CD4-positive, alpha-beta T cell treated with Interleukin-6 for 4 hours (primary cell): ENCODE results near the gene ATXN7L1.
"Not testable (repeated sequence)": the region's sequence is repeated elsewhere in the genome, so short reads cannot be mapped to it uniquely, and the experiment has no call there.

ENCODE experiments used
- DNase-seq: peaks from one replicate; pipeline ENCODE4 v3.0.0-alpha.2; 2020; ENCODE audit warnings: mixed read lengths

The ATXN7L1 gene

GRCh38 chr7:105731042-105731441 is 145.4 kb downstream of the ATXN7L1 start:
- DNase-seq = no peak

GRCh38 chr7:105728028-105728427 is 148.4 kb downstream of the ATXN7L1 start:
- no peak for DNase-seq

GRCh38 chr7:105724688-105725087 is 151.7 kb downstream of the ATXN7L1 start:
- no peak for DNase-seq

GRCh38 chr7:105723572-105723971 is 152.8 kb downstream of the ATXN7L1 start:
- DNase-seq = no peak

GRCh38 chr7:105721571-105722104 is 154.8 kb downstream of the ATXN7L1 start:
- no peak for DNase-seq

GRCh38 chr7:105719919-105720318 is 156.5 kb downstream of the ATXN7L1 start:
- DNase-seq = no peak

GRCh38 chr7:105719395-105719794 is 157.0 kb downstream of the ATXN7L1 start:
- DNase-seq = no peak

- no peak for DNase-seq
Measured at GRCh38 chr7:105718511-105718925, 157.9 kb downstream of the ATXN7L1 start.

- DNase-seq = no peak
Measured at GRCh38 chr7:105715528-105715927, 160.9 kb downstream of the ATXN7L1 start.

- DNase-seq = no peak
Measured at GRCh38 chr7:105713488-105714465, 162.6 kb downstream of the ATXN7L1 start.

- DNase-seq = no peak
Measured at GRCh38 chr7:105712877-105713276, 163.5 kb downstream of the ATXN7L1 start.

GRCh38 chr7:105711726-105712402 is 164.5 kb downstream of the ATXN7L1 start:
- DNase-seq = no peak

GRCh38 chr7:105710720-105711119 is 165.7 kb downstream of the ATXN7L1 start:
- DNase-seq = not testable (repeated sequence)

GRCh38 chr7:105708763-105709080 is 167.7 kb downstream of the ATXN7L1 start:
- DNase-seq = no peak

- peak; percentile 37 for DNase-seq
Measured at GRCh38 chr7:105707967-105708762, 168.2 kb downstream of the ATXN7L1 start.

- no peak for DNase-seq
Measured at GRCh38 chr7:105707381-105707780, 169.0 kb downstream of the ATXN7L1 start.

- no peak for DNase-seq
Measured at GRCh38 chr7:105705427-105705826, 171.0 kb downstream of the ATXN7L1 start.

GRCh38 chr7:105703207-105703930 is 173.0 kb downstream of the ATXN7L1 start:
- DNase-seq = no peak

GRCh38 chr7:105699568-105700236 is 176.7 kb downstream of the ATXN7L1 start:
- DNase-seq = no peak

GRCh38 chr7:105698531-105698930 is 177.9 kb downstream of the ATXN7L1 start:
- DNase-seq = no peak

- DNase-seq = no peak
Measured at GRCh38 chr7:105697753-105698152, 178.6 kb downstream of the ATXN7L1 start.

GRCh38 chr7:105697169-105697568 is 179.2 kb downstream of the ATXN7L1 start:
- DNase-seq = not testable (repeated sequence)
